CD14-positive monocyte (primary cell): Measurements from ENCODE around the gene TMEM235. TPM values are rescaled to one million over a fixed set of nuclear protein-coding genes. Genes with fewer than 3 reads are reported as not detected.
"Not testable (repeated sequence)": the region's sequence is repeated elsewhere in the genome, so short reads cannot be mapped to it uniquely, and the experiment has no call there.

Source experiments
- DNase-seq, 3 donors: peaks; one replicate each; pipeline ENCODE4 v3.0.0-alpha.2; 2011 to 2022
- H2AFZ ChIP-seq: 2 replicates; pipeline ENCODE4 v1.6.0; 2012; ENCODE audit warnings: mild to moderate bottlenecking, low read depth, low read length, inconsistent platforms; ENCODE audit not compliant: insufficient read depth, poor library complexity, severe bottlenecking
- H3K27ac ChIP-seq, 2 donors: 1 replicate in 1 of 2; 2 replicates in 1 of 2; pipeline ENCODE4 v1.5.1; 2012 to 2013; ENCODE audit warnings: low read length in 2 of 2, control low read depth in 1 of 2, inconsistent platforms in 1 of 2, low read depth in 1 of 2, mild to moderate bottlenecking in 1 of 2
- H3K27me3 ChIP-seq, 2 donors: one replicate each; pipeline versions ENCODE4 v1.6.0 to v1.6.1; 2011 to 2013; ENCODE audit warnings: low read length in 2 of 2; ENCODE audit not compliant: control insufficient read depth in 2 of 2, insufficient read depth in 2 of 2
- H3K36me3 ChIP-seq, 2 donors: replicated peaks in 1 of 2; 1 replicate in 1 of 2; 2 replicates in 1 of 2; pipeline versions ENCODE4 v1.5.1 to v1.6.1; 2012 to 2013; ENCODE audit warnings: low read length in 2 of 2, control low read depth in 1 of 2, inconsistent platforms in 1 of 2, mild to moderate bottlenecking in 1 of 2; ENCODE audit not compliant: insufficient read depth in 2 of 2, control insufficient read depth in 1 of 2
- H3K4me1 ChIP-seq, 2 donors: 1 replicate in 1 of 2; 2 replicates in 1 of 2; pipeline versions ENCODE4 v1.5.1 to v1.6.1; 2012 to 2013; ENCODE audit warnings: low read length in 2 of 2, control low read depth in 1 of 2, inconsistent platforms in 1 of 2, mild to moderate bottlenecking in 1 of 2, moderate library complexity in 1 of 2; ENCODE audit not compliant: insufficient read depth in 2 of 2, control insufficient read depth in 1 of 2
- H3K4me2 ChIP-seq: replicated peaks from 2 replicates; pipeline ENCODE3; 2012; ENCODE audit warnings: low read length, moderate library complexity, mild to moderate bottlenecking; ENCODE audit not compliant: poor library complexity, severe bottlenecking; ENCODE audit errors: extremely low read depth
- H3K4me3 ChIP-seq, 3 experiments: fragments of 200-600 bp in 1 of 3; sonication (generic) in 1 of 3; replicated peaks in 1 of 3; 1 replicate in 2 of 3; 2 replicates in 1 of 3; pipeline ENCODE4 v1.5.1; 2011 to 2013; ENCODE audit warnings: low read length in 3 of 3, mild to moderate bottlenecking in 3 of 3, control low read depth in 2 of 3, low read depth in 2 of 3, inconsistent platforms in 1 of 3, moderate library complexity in 1 of 3
- H3K79me2 ChIP-seq: 2 replicates; pipeline ENCODE4 v1.6.0; 2012; ENCODE audit warnings: mild to moderate bottlenecking, control low read depth, inconsistent platforms, low read length, moderate library complexity; ENCODE audit not compliant: insufficient read depth
- H3K9ac ChIP-seq: 2 replicates; pipeline ENCODE4 v1.6.0; 2017; ENCODE audit warnings: low read length, mild to moderate bottlenecking; ENCODE audit not compliant: insufficient read depth, poor library complexity, severe bottlenecking
- H3K9me3 ChIP-seq, 2 donors: replicated peaks in 1 of 2; 1 replicate in 1 of 2; 2 replicates in 1 of 2; pipeline versions ENCODE4 v1.5.1 to v1.6.1; 2012 to 2013; ENCODE audit warnings: low read length in 2 of 2, control low read depth in 1 of 2; ENCODE audit not compliant: control insufficient read depth in 1 of 2, insufficient read depth in 1 of 2
- H4K20me1 ChIP-seq: 2 replicates; pipeline ENCODE4 v1.6.0; 2012; ENCODE audit warnings: mild to moderate bottlenecking, low read length, control low read depth, moderate library complexity; ENCODE audit not compliant: insufficient read depth
- H3K27ac Mint-ChIP-seq, 7 donors: one replicate each; pipeline ENCODE4 v1.8.0; 2020; ENCODE audit warnings: mild to moderate bottlenecking in 7 of 7, mixed read lengths in 7 of 7, moderate library complexity in 6 of 7, inconsistent platforms in 2 of 7
- H3K27me3 Mint-ChIP-seq, 3 donors: one replicate each; pipeline ENCODE4 v1.8.0; 2021 to 2022; ENCODE audit warnings: low read depth in 3 of 3, mild to moderate bottlenecking in 3 of 3, mixed read lengths in 3 of 3, moderate library complexity in 3 of 3, inconsistent platforms in 1 of 3
- H3K36me3 Mint-ChIP-seq, 2 donors: one replicate each; pipeline ENCODE4 v1.8.0; 2020; ENCODE audit warnings: mixed read lengths in 2 of 2, inconsistent platforms in 1 of 2, mild to moderate bottlenecking in 1 of 2
- H3K4me1 Mint-ChIP-seq: one replicate; pipeline ENCODE4 v1.8.0; 2020; ENCODE audit warnings: mild to moderate bottlenecking, mixed read lengths
- H3K4me3 Mint-ChIP-seq, 2 donors: one replicate each; pipeline ENCODE4 v1.8.0; 2020; ENCODE audit warnings: mild to moderate bottlenecking in 2 of 2, mixed read lengths in 2 of 2, moderate library complexity in 1 of 2
- H3K9me3 Mint-ChIP-seq, 7 donors: one replicate each; pipeline ENCODE4 v1.8.0; 2020 to 2022; ENCODE audit warnings: mixed read lengths in 7 of 7, mild to moderate bottlenecking in 6 of 7, moderate library complexity in 6 of 7, inconsistent platforms in 2 of 7
- WGBS: methylation state at CpG from one replicate; pipeline ENCODE4 v1.1.5; 2013; ENCODE audit warnings: missing lambda C conversion rate; ENCODE audit not compliant: insufficient coverage; 5-methylcytosine and 5-hydroxymethylcytosine counted together
- intact Hi-C, 2 donors: fragments of 100-400 bp; cut with micrococcal nuclease; formaldehyde crosslinking; loops; one replicate each; pipeline versions ENCODE4 v1.15.0 to v1.15.1; 2023
- polyA plus RNA-seq, 3 donors: library from polyadenylated mRNA; depleted of rRNA in 1 of 3; unstranded in 2 of 3; stranded (reverse) in 1 of 3; fragments of 300-500 nt in 2 of 3; fragments of >200 nt in 1 of 3; fragmentation: Illumina TruSeq in 2 of 3; gene quantifications; 1 replicate in 2 of 3; 2 replicates in 1 of 3; pipeline ENCODE4 v1.2.3, GENCODE V29; 2012 to 2021
- TF ChIP-seq, protein P1 (sequence below): fragments of 200-600 bp; IDR thresholded peaks from one replicate; pipeline ENCODE4 v1.8.0; 2022; ENCODE audit warnings: antibody characterized with exemption, mild to moderate bottlenecking

Gene TMEM235
- polyA plus RNA-seq, 3 donors, result not detected

GRCh38 chr17:78252701-78253635 is 21.5 kb downstream of the TMEM235 start:
- H3K27me3 ChIP-seq, result peaks cover 0 to 10% of the 10 kb centered on the region in 2 donors
- no peaks in the 10 kb centered on the region for H3K36me3 ChIP-seq
- H3K4me1 Mint-ChIP-seq, result peaks cover 39% of the 10 kb centered on the region
- H3K9ac ChIP-seq, result no peak overlapping the region
- no peaks in the 10 kb centered on the region for H3K79me2 ChIP-seq
- peaks cover 7 to 10% (median 8%) of the 10 kb centered on the region in 3 donors for H3K27me3 Mint-ChIP-seq
- intact Hi-C loops, result loop anchor here (5.0 kb wide), 3 partner anchors 41 to 454 kb away; partner anchors contain the start of gene BIRC5 (in 2 of the 2)
- DNase-seq, result no peak
- H3K4me2 ChIP-seq, result no peak overlapping the region
- H3K4me3 Mint-ChIP-seq, result peak overlapping the region in 1 of 2 donors; percentile 49
- H3K36me3 Mint-ChIP-seq, result no peaks in the 10 kb centered on the region
- TF ChIP-seq, protein P1, sequence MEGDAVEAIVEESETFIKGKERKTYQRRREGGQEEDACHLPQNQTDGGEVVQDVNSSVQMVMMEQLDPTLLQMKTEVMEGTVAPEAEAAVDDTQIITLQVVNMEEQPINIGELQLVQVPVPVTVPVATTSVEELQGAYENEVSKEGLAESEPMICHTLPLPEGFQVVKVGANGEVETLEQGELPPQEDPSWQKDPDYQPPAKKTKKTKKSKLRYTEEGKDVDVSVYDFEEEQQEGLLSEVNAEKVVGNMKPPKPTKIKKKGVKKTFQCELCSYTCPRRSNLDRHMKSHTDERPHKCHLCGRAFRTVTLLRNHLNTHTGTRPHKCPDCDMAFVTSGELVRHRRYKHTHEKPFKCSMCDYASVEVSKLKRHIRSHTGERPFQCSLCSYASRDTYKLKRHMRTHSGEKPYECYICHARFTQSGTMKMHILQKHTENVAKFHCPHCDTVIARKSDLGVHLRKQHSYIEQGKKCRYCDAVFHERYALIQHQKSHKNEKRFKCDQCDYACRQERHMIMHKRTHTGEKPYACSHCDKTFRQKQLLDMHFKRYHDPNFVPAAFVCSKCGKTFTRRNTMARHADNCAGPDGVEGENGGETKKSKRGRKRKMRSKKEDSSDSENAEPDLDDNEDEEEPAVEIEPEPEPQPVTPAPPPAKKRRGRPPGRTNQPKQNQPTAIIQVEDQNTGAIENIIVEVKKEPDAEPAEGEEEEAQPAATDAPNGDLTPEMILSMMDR, result no peak
- WGBS, result 91% methylated on average over 7 of the region's 15 CpGs
- H4K20me1 ChIP-seq, result no peaks in the 10 kb centered on the region
- no peak overlapping the region for H2AFZ ChIP-seq
- H3K27ac ChIP-seq, result no peak overlapping the region
- peak overlapping the region in 2 of 7 donors; percentile 3 to 32 for H3K27ac Mint-ChIP-seq
- no peaks in the 10 kb centered on the region for H3K9me3 ChIP-seq
- H3K4me1 ChIP-seq, result peaks cover 38 to 49% of the 10 kb centered on the region in 2 donors
- H3K4me3 ChIP-seq, result no peak overlapping the region
- peaks cover 0 to 2% (median 0%) of the 10 kb centered on the region in 7 donors for H3K9me3 Mint-ChIP-seq

GRCh38 chr17:78253636-78253945 is 22.2 kb downstream of the TMEM235 start:
- H3K9me3 ChIP-seq, H3K9me3 Mint-ChIP-seq, H3K36me3 Mint-ChIP-seq, H3K27me3 ChIP-seq, H4K20me1 ChIP-seq, H3K79me2 ChIP-seq, H3K36me3 ChIP-seq, H3K27ac ChIP-seq, DNase-seq, H3K9ac ChIP-seq: not testable (repeated sequence)
- Histone ChIP-seq H3K4me2 (peak overlapping the region; percentile 94), H3K4me1 (peaks cover 44 to 56% of the 10 kb centered on the region in 2 donors), H3K4me3 (peak overlapping the region in 1 of 3 experiments; percentile 88), H2AFZ (peak overlapping the region; percentile 99)
- Mint-ChIP-seq H3K4me3 (peak overlapping the region; percentile 68 to 86), H3K27ac (peak overlapping the region in 1 of 7 donors; percentile 41), H3K27me3 (peaks cover 7 to 10% (median 8%) of the 10 kb centered on the region in 3 donors), H3K4me1 (peaks cover 43% of the 10 kb centered on the region)
- intact Hi-C loops, result loop anchor here (5.0 kb wide), 3 partner anchors 41 to 454 kb away; partner anchors contain the start of gene BIRC5 (in 2 of the 2)
- WGBS, result 95% methylated on average over 10 of the region's 12 CpGs
